Mesothelial cell of epicardium (in vitro differentiated cells): ENCODE measurements around the gene ZNRF3. TPM values are rescaled to one million over a fixed set of nuclear protein-coding genes. Genes with fewer than 3 reads are reported as not detected.

Experiments used
- DNase-seq, 2 experiments: peaks; one replicate each; pipeline ENCODE4 v3.0.0; 2021; ENCODE audit warnings: low spot score in 2 of 2; ENCODE audit not compliant: unreplicated experiment in 2 of 2
- H3K27ac Mint-ChIP-seq: 2 replicates; pipeline ENCODE4 v1.8.0; 2021; ENCODE audit warnings: mixed read lengths
- H3K27me3 Mint-ChIP-seq: 2 replicates; pipeline ENCODE4 v1.8.0; 2021; ENCODE audit warnings: low read depth, mixed read lengths
- H3K36me3 Mint-ChIP-seq: 2 replicates; pipeline ENCODE4 v1.8.0; 2021; ENCODE audit warnings: mixed read lengths
- H3K4me1 Mint-ChIP-seq: 2 replicates; pipeline ENCODE4 v1.8.0; 2021; ENCODE audit warnings: mixed read lengths
- H3K4me3 Mint-ChIP-seq: 2 replicates; pipeline ENCODE4 v1.8.0; 2021; ENCODE audit warnings: mild to moderate bottlenecking, moderate library complexity, mixed read lengths
- H3K9me3 Mint-ChIP-seq: 2 replicates; pipeline ENCODE4 v1.8.0; 2021; ENCODE audit warnings: mixed read lengths
- total RNA-seq: library from RNA; stranded (reverse); gene quantifications from 3 replicates; pipeline ENCODE4 v1.2.1, GENCODE V29; 2021
- TF ChIP-seq, protein P1 (sequence below): fragments of 200-600 bp; sonication (generic); IDR thresholded peaks from one replicate; pipeline ENCODE4 v1.5.0; 2021; ENCODE audit warnings: antibody characterized with exemption; ENCODE audit not compliant: unreplicated experiment

Gene ZNRF3
- total RNA-seq, 1 donor from 2014 or later = 37.3 TPM

DNA sequence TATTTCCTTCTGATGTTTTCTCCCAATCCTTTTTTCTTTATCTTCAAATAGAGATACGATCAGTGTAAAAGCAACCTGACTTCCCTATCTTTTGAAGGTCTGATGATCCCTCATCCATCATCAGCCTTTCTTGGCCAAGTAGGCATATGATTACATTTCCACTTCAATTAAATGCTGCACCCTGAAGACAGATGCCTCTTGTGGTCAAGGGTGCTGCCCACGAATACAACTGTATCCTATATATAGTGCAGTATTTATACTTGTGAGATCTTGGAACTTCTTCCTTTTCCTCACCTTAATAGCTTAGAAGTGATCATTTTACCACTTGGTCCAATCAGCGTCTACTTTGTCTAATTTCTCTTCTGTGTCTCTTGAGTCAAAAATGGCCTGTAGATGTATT is 9.3 kb upstream of the ZNRF3 start:
- H3K9me3 Mint-ChIP-seq = no peaks in the 10 kb centered on the region
- no peaks in the 10 kb centered on the region for H3K27me3 Mint-ChIP-seq
- H3K4me1 Mint-ChIP-seq = peaks cover 22% of the 10 kb centered on the region
- DNase-seq = no peak
- H3K36me3 Mint-ChIP-seq = no peaks in the 10 kb centered on the region
- TF ChIP-seq, protein P1, sequence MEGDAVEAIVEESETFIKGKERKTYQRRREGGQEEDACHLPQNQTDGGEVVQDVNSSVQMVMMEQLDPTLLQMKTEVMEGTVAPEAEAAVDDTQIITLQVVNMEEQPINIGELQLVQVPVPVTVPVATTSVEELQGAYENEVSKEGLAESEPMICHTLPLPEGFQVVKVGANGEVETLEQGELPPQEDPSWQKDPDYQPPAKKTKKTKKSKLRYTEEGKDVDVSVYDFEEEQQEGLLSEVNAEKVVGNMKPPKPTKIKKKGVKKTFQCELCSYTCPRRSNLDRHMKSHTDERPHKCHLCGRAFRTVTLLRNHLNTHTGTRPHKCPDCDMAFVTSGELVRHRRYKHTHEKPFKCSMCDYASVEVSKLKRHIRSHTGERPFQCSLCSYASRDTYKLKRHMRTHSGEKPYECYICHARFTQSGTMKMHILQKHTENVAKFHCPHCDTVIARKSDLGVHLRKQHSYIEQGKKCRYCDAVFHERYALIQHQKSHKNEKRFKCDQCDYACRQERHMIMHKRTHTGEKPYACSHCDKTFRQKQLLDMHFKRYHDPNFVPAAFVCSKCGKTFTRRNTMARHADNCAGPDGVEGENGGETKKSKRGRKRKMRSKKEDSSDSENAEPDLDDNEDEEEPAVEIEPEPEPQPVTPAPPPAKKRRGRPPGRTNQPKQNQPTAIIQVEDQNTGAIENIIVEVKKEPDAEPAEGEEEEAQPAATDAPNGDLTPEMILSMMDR = no peak
- no peak overlapping the region for H3K4me3 Mint-ChIP-seq
- H3K27ac Mint-ChIP-seq = peak overlapping the region; percentile 49

DNA sequence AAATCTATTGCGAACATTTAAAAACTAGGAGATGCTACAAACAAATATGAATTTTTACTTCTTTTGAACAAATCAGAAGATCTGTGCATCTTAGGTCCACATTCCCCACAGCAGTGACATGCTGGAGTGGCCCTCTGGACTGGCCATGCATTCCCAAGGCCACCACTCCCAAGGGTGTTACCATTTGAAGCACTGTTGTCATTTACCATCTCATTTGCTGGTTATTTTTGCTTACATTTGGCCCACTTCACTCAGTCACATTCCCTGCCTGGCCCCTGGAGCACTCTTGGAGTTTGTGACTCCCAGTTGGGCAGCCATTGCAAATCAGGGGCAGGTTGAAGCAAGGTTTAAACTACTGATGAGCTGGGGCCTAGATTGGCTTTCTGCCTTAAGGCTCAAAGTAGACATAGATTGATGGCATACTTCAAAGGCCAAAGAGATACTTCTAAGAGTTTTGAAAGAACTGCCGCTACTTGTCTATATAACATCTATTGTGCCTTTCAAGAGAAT is 8.5 kb upstream of the ZNRF3 start:
- TF ChIP-seq, protein P1 = no peak
- Mint-ChIP-seq H3K9me3 (no peaks in the 10 kb centered on the region), H3K27ac (peak overlapping the region; percentile 77), H3K4me3 (no peak overlapping the region), H3K27me3 (no peaks in the 10 kb centered on the region), H3K36me3 (no peaks in the 10 kb centered on the region), H3K4me1 (peaks cover 22% of the 10 kb centered on the region)
- DNase-seq = no peak

DNA sequence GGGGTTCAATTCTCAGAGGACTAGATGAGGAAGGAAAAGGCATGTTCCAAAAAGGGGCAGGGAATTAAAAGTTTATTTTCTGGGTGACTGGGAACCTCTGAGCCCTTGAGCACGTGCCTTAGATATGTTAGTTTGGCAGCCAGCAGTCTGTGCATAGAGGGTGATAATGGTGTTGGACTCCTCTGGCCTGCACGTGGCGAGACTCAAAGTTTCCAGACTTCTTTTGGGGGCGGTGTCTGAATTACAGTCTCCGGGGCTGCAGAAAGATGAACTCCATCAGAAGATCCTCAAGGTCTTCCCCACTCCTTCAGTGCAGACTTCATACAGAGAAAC is 861 bp upstream of the ZNRF3 start:
- Mint-ChIP-seq H3K4me1 (peaks cover 38% of the 10 kb centered on the region), H3K36me3 (no peaks in the 10 kb centered on the region), H3K9me3 (no peaks in the 10 kb centered on the region), H3K27me3 (no peaks in the 10 kb centered on the region), H3K4me3 (peak overlapping the region; percentile 82), H3K27ac (peak overlapping the region; percentile 90)
- DNase-seq = no peak
- TF ChIP-seq, protein P1 = no peak

DNA sequence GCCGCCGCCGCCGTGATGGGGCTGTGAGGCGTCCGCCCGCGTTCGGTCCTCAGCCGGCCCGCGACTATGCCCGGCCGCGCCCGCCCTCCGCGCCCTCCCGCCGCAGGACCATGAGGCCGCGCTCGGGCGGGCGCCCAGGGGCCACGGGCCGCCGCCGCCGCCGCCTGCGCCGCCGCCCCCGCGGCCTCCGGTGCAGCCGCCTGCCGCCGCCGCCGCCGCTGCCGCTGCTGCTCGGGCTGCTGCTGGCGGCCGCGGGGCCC is 215 bp downstream of the ZNRF3 start:
- Mint-ChIP-seq H3K36me3 (no peaks in the 10 kb centered on the region), H3K27ac (no peak overlapping the region), H3K4me3 (peak overlapping the region; percentile 82), H3K27me3 (no peaks in the 10 kb centered on the region), H3K9me3 (no peaks in the 10 kb centered on the region), H3K4me1 (peaks cover 48% of the 10 kb centered on the region)
- DNase-seq = no peak
- TF ChIP-seq, protein P1 = no peak

DNA sequence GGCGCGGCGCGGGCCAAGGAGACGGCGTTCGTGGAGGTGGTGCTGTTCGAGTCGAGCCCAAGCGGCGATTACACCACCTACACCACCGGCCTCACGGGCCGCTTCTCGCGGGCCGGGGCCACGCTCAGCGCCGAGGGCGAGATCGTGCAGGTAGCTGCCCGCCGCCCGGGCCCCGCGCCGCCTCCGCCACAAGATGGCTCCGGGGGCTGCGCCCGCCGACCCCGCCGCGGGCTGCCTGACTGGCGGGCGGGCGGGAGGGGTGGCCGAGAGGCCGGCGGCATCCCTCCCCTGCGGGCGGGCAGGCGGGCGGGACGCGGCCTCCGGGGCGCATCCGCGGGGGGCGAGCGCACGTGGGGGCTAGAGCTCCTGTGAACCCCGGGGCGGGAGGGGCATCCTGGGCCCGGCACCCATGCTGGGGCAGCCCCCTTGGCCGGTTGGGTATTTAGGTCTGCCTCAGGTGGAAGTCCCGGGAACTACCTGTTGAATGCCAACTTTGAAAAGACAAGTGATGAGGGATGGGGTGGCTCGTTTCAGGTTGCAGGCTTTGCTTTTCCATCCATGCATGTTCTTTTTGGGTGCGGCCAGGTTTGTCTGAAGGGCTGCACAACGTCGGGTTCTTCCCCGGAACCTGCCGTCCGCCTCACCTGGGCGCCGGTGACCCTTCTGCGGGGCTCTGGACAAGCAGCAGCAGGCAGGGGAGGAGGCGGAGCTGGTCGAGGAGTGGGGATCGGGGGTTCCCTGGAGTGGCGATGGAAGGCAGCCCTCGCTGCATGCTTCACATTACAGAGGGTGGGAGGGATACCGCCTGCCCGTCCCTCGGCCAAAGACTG is 760 bp downstream of the ZNRF3 start:
- H3K9me3 Mint-ChIP-seq = no peaks in the 10 kb centered on the region
- H3K36me3 Mint-ChIP-seq = no peaks in the 10 kb centered on the region
- peaks cover 49% of the 10 kb centered on the region for H3K4me1 Mint-ChIP-seq
- no peaks in the 10 kb centered on the region for H3K27me3 Mint-ChIP-seq
- H3K27ac Mint-ChIP-seq = peak overlapping the region; percentile 88
- peak overlapping the region; percentile 81 for H3K4me3 Mint-ChIP-seq
- DNase-seq = peak; percentile 31 to 61
- TF ChIP-seq, protein P1 = no peak
